NT2/D1 (cell line): Measurements from ENCODE around the gene CRACR2A.

Experiments
- DNase-seq: peaks from one replicate; pipeline ENCODE4 v3.0.0-alpha.2; 2011; ENCODE audit warnings: low read depth, low spot score
- H3K27me3 ChIP-seq: 2 replicates; pipeline ENCODE4 v1.6.0; 2011; ENCODE audit warnings: mild to moderate bottlenecking; ENCODE audit not compliant: insufficient read length, insufficient read depth
- H3K36me3 ChIP-seq: 2 replicates; pipeline ENCODE4 v1.6.1; 2011; ENCODE audit warnings: mild to moderate bottlenecking, low read length, mixed read lengths; ENCODE audit not compliant: insufficient read depth, insufficient read length
- H3K4me1 ChIP-seq: 2 replicates; pipeline ENCODE4 v1.5.1; 2011; ENCODE audit not compliant: insufficient read depth, insufficient read length
- H3K4me3 ChIP-seq: 2 replicates; pipeline ENCODE4 v1.5.1; 2011; ENCODE audit warnings: low read depth; ENCODE audit not compliant: insufficient read length
- H3K9ac ChIP-seq: 2 replicates; pipeline ENCODE4 v1.6.0; 2011; ENCODE audit warnings: low read depth; ENCODE audit not compliant: insufficient read length
- H3K9me3 ChIP-seq: 2 replicates; pipeline ENCODE4 v1.5.1; 2011; ENCODE audit warnings: mild to moderate bottlenecking, low read length; ENCODE audit not compliant: insufficient read depth
- SUZ12 ChIP-seq: IDR thresholded peaks from 2 replicates; pipeline ENCODE4 v1.6.1; 2011; ENCODE audit not compliant: insufficient read length, insufficient read depth; ENCODE audit errors: extremely low read depth
- YY1 ChIP-seq: IDR thresholded peaks from 2 replicates; pipeline ENCODE4 v1.6.1; 2011; ENCODE audit not compliant: insufficient read length, insufficient read depth
- ZNF274 ChIP-seq: IDR thresholded peaks from 2 replicates; pipeline ENCODE4 v1.6.1; 2011; ENCODE audit warnings: mild to moderate bottlenecking, low read depth, low read length

Gene CRACR2A

DNA sequence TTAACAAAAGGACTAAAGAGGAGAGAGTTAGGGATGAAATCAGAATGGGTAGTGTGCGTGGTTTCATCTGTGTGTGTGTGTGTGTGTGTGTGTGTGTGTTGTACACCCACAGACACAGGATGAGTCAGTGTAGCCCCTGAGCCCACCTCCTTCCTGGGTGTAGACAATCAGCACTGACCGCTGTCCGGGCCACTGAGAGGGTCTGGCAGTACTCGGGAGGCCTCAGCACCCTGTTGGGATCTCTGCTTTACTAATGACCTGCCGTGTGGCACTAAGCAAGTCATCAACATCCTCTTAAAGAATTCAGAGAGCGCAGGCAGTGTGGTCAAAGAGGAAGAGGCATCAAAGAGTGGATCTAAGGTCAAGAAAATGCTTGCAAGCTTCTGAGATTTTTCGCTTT lies 149.3 kb downstream of the CRACR2A start:
- Histone ChIP-seq H3K9me3 (no peaks in the 10 kb centered on the region), H3K4me3 (no peak overlapping the region), H3K36me3 (no peaks in the 10 kb centered on the region), H3K4me1 (peaks cover 42% of the 10 kb centered on the region), H3K27me3 (peaks cover 4% of the 10 kb centered on the region), H3K9ac (no peak overlapping the region)
- TF ChIP-seq ZNF274: no peak
- no peak for TF ChIP-seq YY1
- TF ChIP-seq SUZ12: no peak
- DNase-seq: no peak

GRCh38 chr12:3602488-3602887 lies 150.4 kb downstream of the CRACR2A start:
- H3K27me3 ChIP-seq: no peaks in the 10 kb centered on the region
- no peaks in the 10 kb centered on the region for H3K9me3 ChIP-seq
- H3K4me1 ChIP-seq: peaks cover 42% of the 10 kb centered on the region
- DNase-seq: no peak
- H3K36me3 ChIP-seq: no peaks in the 10 kb centered on the region
- TF ChIP-seq YY1: no peak
- no peak for TF ChIP-seq SUZ12
- no peak for TF ChIP-seq ZNF274
- H3K4me3 ChIP-seq: no peak overlapping the region
- no peak overlapping the region for H3K9ac ChIP-seq

- TF ChIP-seq SUZ12: no peak
- no peak for TF ChIP-seq YY1
- no peak for TF ChIP-seq ZNF274
- no peaks in the 10 kb centered on the region for H3K9me3 ChIP-seq
- H3K4me1 ChIP-seq: peaks cover 39% of the 10 kb centered on the region
- H3K4me3 ChIP-seq: no peak overlapping the region
- H3K36me3 ChIP-seq: no peaks in the 10 kb centered on the region
- no peaks in the 10 kb centered on the region for H3K27me3 ChIP-seq
- no peak for DNase-seq
- no peak overlapping the region for H3K9ac ChIP-seq
Measured at GRCh38 chr12:3601461-3602150, 151.3 kb downstream of the CRACR2A start.

- no peak for TF ChIP-seq SUZ12
- no peak for TF ChIP-seq ZNF274
- TF ChIP-seq YY1: no peak
Measured at GRCh38 chr12:3600951-3601350, 152.0 kb downstream of the CRACR2A start.

GRCh38 chr12:3600039-3600720 lies 152.7 kb downstream of the CRACR2A start:
- no peak for TF ChIP-seq SUZ12
- no peak for TF ChIP-seq ZNF274
- TF ChIP-seq YY1: no peak
- Histone ChIP-seq H3K9me3 (no peaks in the 10 kb centered on the region), H3K4me3 (no peak overlapping the region)

More at GRCh38 chr12:3600951-3601350, 152.0 kb downstream of the CRACR2A start:
- no peak overlapping the region for H3K9ac ChIP-seq
- H3K9me3 ChIP-seq: no peaks in the 10 kb centered on the region
- DNase-seq: no peak
- H3K36me3 ChIP-seq: no peaks in the 10 kb centered on the region
- H3K4me1 ChIP-seq: peaks cover 36% of the 10 kb centered on the region
- no peaks in the 10 kb centered on the region for H3K27me3 ChIP-seq
- H3K4me3 ChIP-seq: no peak overlapping the region

GRCh38 chr12:3598896-3599860 lies 153.7 kb downstream of the CRACR2A start:
- Histone ChIP-seq H3K9ac (no peak overlapping the region), H3K9me3 (no peaks in the 10 kb centered on the region), H3K4me3 (no peak overlapping the region), H3K4me1 (peaks cover 26% of the 10 kb centered on the region), H3K27me3 (no peaks in the 10 kb centered on the region), H3K36me3 (no peaks in the 10 kb centered on the region)
- TF ChIP-seq SUZ12 (no peak), ZNF274 (no peak), YY1 (no peak)
- no peak for DNase-seq

More at GRCh38 chr12:3600039-3600720, 152.7 kb downstream of the CRACR2A start:
- H3K9ac ChIP-seq: no peak overlapping the region
- H3K4me1 ChIP-seq: peaks cover 31% of the 10 kb centered on the region
- no peaks in the 10 kb centered on the region for H3K36me3 ChIP-seq
- H3K27me3 ChIP-seq: no peaks in the 10 kb centered on the region
- peak; percentile 77 for DNase-seq

- DNase-seq: no peak
- Histone ChIP-seq H3K4me3 (no peak overlapping the region), H3K36me3 (no peaks in the 10 kb centered on the region), H3K9ac (no peak overlapping the region), H3K4me1 (peaks cover 26% of the 10 kb centered on the region), H3K9me3 (no peaks in the 10 kb centered on the region), H3K27me3 (no peaks in the 10 kb centered on the region)
- no peak for TF ChIP-seq SUZ12
- TF ChIP-seq YY1: no peak
- no peak for TF ChIP-seq ZNF274
Measured at GRCh38 chr12:3597526-3598210, 155.2 kb downstream of the CRACR2A start.
